Activated T-cell treated with anti-CD3 and anti-CD28 coated beads, Interleukin-2, amount 50 U/mL, for 72 hours (primary cell): ENCODE measurements around the gene C2orf81. TPM values are rescaled to one million over a fixed set of nuclear protein-coding genes. Genes with fewer than 3 reads are reported as not detected.
"Not testable (repeated sequence)": the region's sequence is repeated elsewhere in the genome, so short reads cannot be mapped to it uniquely, and the experiment has no call there.

Experiments used
- ATAC-seq, 2 donors: fragments of 150-1000 bp; cut with Tn5 transposase; replicated peaks in 1 of 2; 2 replicates each; pipeline ENCODE4 v1.10.0; 2021; ENCODE audit warnings: moderate library complexity in 2 of 2, mild to moderate bottlenecking in 1 of 2
- DNase-seq, 2 donors: peaks; one replicate each; pipeline ENCODE4 v3.0.0; 2021 to 2022; ENCODE audit warnings: mixed read lengths in 1 of 2
- H3K27ac Mint-ChIP-seq: one replicate; pipeline ENCODE4 v1.8.0; 2022; ENCODE audit warnings: mild to moderate bottlenecking, moderate library complexity, mixed read lengths
- H3K27me3 Mint-ChIP-seq: one replicate; pipeline ENCODE4 v1.8.0; 2022; ENCODE audit warnings: low read depth, mixed read lengths
- H3K36me3 Mint-ChIP-seq, 2 donors: one replicate each; pipeline ENCODE4 v1.8.0; 2022; ENCODE audit warnings: mixed read lengths in 2 of 2, mild to moderate bottlenecking in 1 of 2; ENCODE audit not compliant: insufficient read depth in 2 of 2
- H3K4me1 Mint-ChIP-seq: one replicate; pipeline ENCODE4 v1.8.0; 2022; ENCODE audit warnings: low read depth, mixed read lengths
- H3K4me3 Mint-ChIP-seq, 2 donors: one replicate each; pipeline ENCODE4 v1.8.0; 2022; ENCODE audit warnings: mild to moderate bottlenecking in 2 of 2, mixed read lengths in 2 of 2, moderate library complexity in 2 of 2
- H3K9me3 Mint-ChIP-seq, 2 donors: one replicate each; pipeline ENCODE4 v1.8.0; 2022; ENCODE audit warnings: mixed read lengths in 2 of 2
- total RNA-seq, 2 donors: library from RNA; stranded (reverse); gene quantifications; one replicate each; pipeline ENCODE4 v1.2.3, GENCODE V29; 2022

C2orf81 gene
- total RNA-seq, 2 donors from 2014 or later: 3.7 to 4.9 TPM

GRCh38 chr2:74424139-74424992 lies 2.9 kb upstream of the C2orf81 start:
- Mint-ChIP-seq H3K4me3 (no peak overlapping the region), H3K36me3 (peaks cover 2 to 4% of the 10 kb centered on the region in 2 donors), H3K27ac (no peak overlapping the region), H3K4me1 (peaks cover 37% of the 10 kb centered on the region), H3K9me3 (no peaks in the 10 kb centered on the region), H3K27me3 (no peaks in the 10 kb centered on the region)
- no peak for DNase-seq
- no peak for ATAC-seq

GRCh38 chr2:74423231-74424095 lies 2.0 kb upstream of the C2orf81 start:
- no peak overlapping the region for H3K27ac Mint-ChIP-seq
- no peak for ATAC-seq

GRCh38 chr2:74420443-74421103 lies 846 bp downstream of the C2orf81 start:
- not testable (repeated sequence) for ATAC-seq, H3K9me3 Mint-ChIP-seq, H3K27ac Mint-ChIP-seq, DNase-seq, H3K36me3 Mint-ChIP-seq, H3K27me3 Mint-ChIP-seq
- H3K4me1 Mint-ChIP-seq: peaks cover 49% of the 10 kb centered on the region
- peak overlapping the region; percentile 96 to 97 for H3K4me3 Mint-ChIP-seq

More at GRCh38 chr2:74423231-74424095, 2.0 kb upstream of the C2orf81 start:
- H3K27me3 Mint-ChIP-seq: no peaks in the 10 kb centered on the region
- no peaks in the 10 kb centered on the region for H3K9me3 Mint-ChIP-seq
- peaks cover 37% of the 10 kb centered on the region for H3K4me1 Mint-ChIP-seq
- H3K36me3 Mint-ChIP-seq: peaks cover 2 to 4% of the 10 kb centered on the region in 2 donors
- no peak for DNase-seq
- peak overlapping the region; percentile 96 to 97 for H3K4me3 Mint-ChIP-seq

- Mint-ChIP-seq H3K36me3 (peaks cover 0 to 2% of the 10 kb centered on the region in 2 donors), H3K9me3 (no peaks in the 10 kb centered on the region), H3K27ac (peak overlapping the region; percentile 11), H3K27me3 (no peaks in the 10 kb centered on the region), H3K4me3 (peak overlapping the region; percentile 20 to 97), H3K4me1 (peaks cover 53% of the 10 kb centered on the region)
- DNase-seq: no peak
- ATAC-seq: no peak
Measured at GRCh38 chr2:74420006-74420405, 1.4 kb downstream of the C2orf81 start.

GRCh38 chr2:74419345-74419744 lies 2.1 kb downstream of the C2orf81 start:
- DNase-seq (no peak), ATAC-seq (no peak)
- no peak overlapping the region for H3K4me3 Mint-ChIP-seq
- H3K27me3 Mint-ChIP-seq: no peaks in the 10 kb centered on the region
- H3K36me3 Mint-ChIP-seq: peaks cover 0 to 2% of the 10 kb centered on the region in 2 donors
- H3K4me1 Mint-ChIP-seq: peaks cover 53% of the 10 kb centered on the region
- H3K9me3 Mint-ChIP-seq: no peaks in the 10 kb centered on the region
- no peak overlapping the region for H3K27ac Mint-ChIP-seq

GRCh38 chr2:74418312-74418711 lies 3.1 kb downstream of the C2orf81 start:
- no peak for ATAC-seq
- no peak for DNase-seq
- Mint-ChIP-seq H3K9me3 (no peaks in the 10 kb centered on the region), H3K27me3 (no peaks in the 10 kb centered on the region), H3K36me3 (peaks cover 0 to 2% of the 10 kb centered on the region in 2 donors), H3K4me3 (no peak overlapping the region), H3K4me1 (peaks cover 48% of the 10 kb centered on the region), H3K27ac (no peak overlapping the region)

- H3K27me3 Mint-ChIP-seq: no peaks in the 10 kb centered on the region
- no peak for DNase-seq
- H3K9me3 Mint-ChIP-seq: no peaks in the 10 kb centered on the region
- no peak overlapping the region for H3K4me3 Mint-ChIP-seq
- no peak overlapping the region for H3K27ac Mint-ChIP-seq
- H3K4me1 Mint-ChIP-seq: peaks cover 43% of the 10 kb centered on the region
- no peak for ATAC-seq
- H3K36me3 Mint-ChIP-seq: no peaks in the 10 kb centered on the region
Measured at GRCh38 chr2:74417763-74418162, 3.7 kb downstream of the C2orf81 start.

GRCh38 chr2:74417197-74417596 lies 4.2 kb downstream of the C2orf81 start:
- no peaks in the 10 kb centered on the region for H3K27me3 Mint-ChIP-seq
- H3K27ac Mint-ChIP-seq: no peak overlapping the region
- no peaks in the 10 kb centered on the region for H3K36me3 Mint-ChIP-seq
- DNase-seq: no peak
- H3K4me1 Mint-ChIP-seq: peaks cover 37% of the 10 kb centered on the region
- no peak for ATAC-seq
- no peak overlapping the region for H3K4me3 Mint-ChIP-seq
- H3K9me3 Mint-ChIP-seq: no peaks in the 10 kb centered on the region

GRCh38 chr2:74416778-74417177 lies 4.6 kb downstream of the C2orf81 start:
- H3K27ac Mint-ChIP-seq: no peak overlapping the region
- DNase-seq (no peak), ATAC-seq (no peak)
- H3K27me3 Mint-ChIP-seq: no peaks in the 10 kb centered on the region
- no peak overlapping the region for H3K4me3 Mint-ChIP-seq
- H3K9me3 Mint-ChIP-seq: no peaks in the 10 kb centered on the region
- no peaks in the 10 kb centered on the region for H3K36me3 Mint-ChIP-seq
- H3K4me1 Mint-ChIP-seq: peaks cover 34% of the 10 kb centered on the region

- Mint-ChIP-seq H3K9me3 (no peaks in the 10 kb centered on the region), H3K4me1 (peaks cover 28% of the 10 kb centered on the region), H3K27ac (no peak overlapping the region), H3K27me3 (no peaks in the 10 kb centered on the region), H3K36me3 (no peaks in the 10 kb centered on the region), H3K4me3 (peak overlapping the region; percentile 15 to 80)
- DNase-seq (no peak), ATAC-seq (peak in 1 of 2 donors; percentile 7)
Measured at GRCh38 chr2:74415762-74416395, 5.5 kb downstream of the C2orf81 start.

- Mint-ChIP-seq H3K4me3 (peak overlapping the region; percentile 71 to 80), H3K4me1 (peaks cover 22% of the 10 kb centered on the region), H3K9me3 (no peaks in the 10 kb centered on the region), H3K36me3 (no peaks in the 10 kb centered on the region), H3K27me3 (no peaks in the 10 kb centered on the region), H3K27ac (no peak overlapping the region)
- ATAC-seq (peak; percentile 68 to 77), DNase-seq (peak; percentile 43 to 53)
Measured at GRCh38 chr2:74414881-74415761, 6.3 kb downstream of the C2orf81 start.

- Mint-ChIP-seq H3K27ac (no peak overlapping the region), H3K36me3 (no peaks in the 10 kb centered on the region), H3K4me3 (peak overlapping the region; percentile 71 to 80), H3K4me1 (peaks cover 17% of the 10 kb centered on the region), H3K9me3 (no peaks in the 10 kb centered on the region), H3K27me3 (peaks cover 1% of the 10 kb centered on the region)
- DNase-seq (no peak), ATAC-seq (no peak)
Measured at GRCh38 chr2:74414441-74414840, 7.0 kb downstream of the C2orf81 start.
